ENCODE data around the gene MDGA2. TPM values are rescaled to one million over a fixed set of nuclear protein-coding genes. Genes with fewer than 3 reads are reported as not detected.

MDGA2 gene
- total and polyA plus RNA-seq, 2 of the 4 experiments (the other 2 are of a cell fraction), result 0.02 TPM; not detected in 1

- Histone ChIP-seq H2AK5ac (ENCODE audit: low read depth, low read length) (no peak overlapping the region), H3K18ac (ENCODE audit: low read depth, low read length) (no peak overlapping the region), H3K27ac (ENCODE audit: insufficient read depth, low read length) (no peak overlapping the region), H3K4me1 (ENCODE audit: control insufficient read depth, insufficient read depth, low read length) (no peaks in the 10 kb centered on the region), H3K27me3 (ENCODE audit: control insufficient read depth, insufficient read depth, low read length) (no peaks in the 10 kb centered on the region), H2AFZ (replicated peaks; ENCODE audit: low read length, poor library complexity) (no peak overlapping the region), H3K14ac (replicated peaks; ENCODE audit: low read depth, low read length) (no peak overlapping the region), H2BK20ac (ENCODE audit: low read depth, low read length) (no peak overlapping the region), H4K20me1 (ENCODE audit: insufficient read depth, low read length) (no peaks in the 10 kb centered on the region), H3K4me2 (ENCODE audit: low read depth, low read length) (no peak overlapping the region), H3K4me3 (ENCODE audit: insufficient read depth, low read depth, low read length) (no peak overlapping the region), H2BK15ac (ENCODE audit: low read depth, low read length) (no peak overlapping the region), H4K5ac (ENCODE audit: low read depth, low read length) (no peak overlapping the region), H3K9me1 (ENCODE audit: insufficient read depth, low read length) (no peaks in the 10 kb centered on the region), H2BK5ac (ENCODE audit: low read depth, low read length, poor library complexity, severe bottlenecking) (no peak overlapping the region), H4K91ac (ENCODE audit: insufficient read depth, low read depth, low read length) (no peak overlapping the region), H3K4ac (ENCODE audit: low read depth, low read length) (no peak overlapping the region), H2AK9ac (replicated peaks; ENCODE audit: low read depth, low read length, poor library complexity) (no peak overlapping the region), H4K8ac (ENCODE audit: low read depth in 2 of 2, low read length in 2 of 2) (no peak overlapping the region), H3K9me3 (ENCODE audit: control insufficient read depth, insufficient read depth, low read length) (peaks cover 7% of the 10 kb centered on the region), H3K56ac (ENCODE audit: extremely low read depth, insufficient read depth, low read length) (no peak overlapping the region), H3K23ac (ENCODE audit: low read depth, low read length) (no peak overlapping the region), H3K79me1 (ENCODE audit: low read depth in 1 of 2, low read length in 2 of 2) (no peaks in the 10 kb centered on the region), H3K36me3 (ENCODE audit: control insufficient read depth, insufficient read depth, low read length) (no peaks in the 10 kb centered on the region), H3K9ac (ENCODE audit: low read depth, low read length) (no peak overlapping the region), H2BK120ac (ENCODE audit: low read depth, low read length) (no peak overlapping the region)
- no CpG with 5 or more reads among the region's 2 CpGs for WGBS, 2 experiments (ENCODE audit: extremely low coverage in 2 of 2, insufficient read length in 1 of 2)
- intact Hi-C loops (cut with micrococcal nuclease) (no loop called here), dilution Hi-C loops (cut with HindIII; ENCODE audit: low sequenced_read_pairs, unreplicated experiment) (no loop called here), in situ Hi-C loops (cut with MboI; ENCODE audit: low sequenced_read_pairs) (no loop called here)
- no peak for ATAC-seq (ENCODE audit: low read depth)
- TF ChIP-seq FOS (IDR thresholded peaks at IDR 0.05; ENCODE audit: low read depth, low read length) (no peak), MAZ (IDR thresholded peaks at IDR 0.05; ENCODE audit: borderline replicate concordance, low read depth, low read length) (no peak), RCOR1 (IDR thresholded peaks at IDR 0.05; ENCODE audit: insufficient replicate concordance, low read length) (no peak), USF2 (IDR thresholded peaks at IDR 0.05; ENCODE audit: low read depth, low read length) (no peak), CHD1 (IDR thresholded peaks at IDR 0.05; ENCODE audit: low read depth, low read length) (no peak), MAFK (IDR thresholded peaks at IDR 0.05; ENCODE audit: low read depth, low read length) (no peak), CTCF (conservative IDR thresholded peaks at IDR 0.05; ENCODE audit: low read depth, low read length) (no peak), RAD21 (IDR thresholded peaks at IDR 0.05; ENCODE audit: low read length) (no peak), MXI1 (IDR thresholded peaks at IDR 0.05; ENCODE audit: borderline replicate concordance, low read depth, low read length) (no peak), POLR2A (IDR thresholded peaks at IDR 0.05; ENCODE audit: low read depth, low read length) (no peak), RFX5 (IDR thresholded peaks at IDR 0.05; ENCODE audit: low read depth, low read length) (no peak), BHLHE40 (IDR thresholded peaks at IDR 0.05; ENCODE audit: low read depth, low read length) (no peak), ELK1 (IDR thresholded peaks at IDR 0.05; ENCODE audit: borderline replicate concordance, low read depth, low read length) (no peak), SMC3 (IDR thresholded peaks at IDR 0.05; ENCODE audit: low read depth, low read length) (no peak), NFE2L2 (IDR thresholded peaks at IDR 0.05; ENCODE audit: low read depth, low read length) (no peak), CEBPB (IDR thresholded peaks at IDR 0.05; ENCODE audit: low read depth, low read length) (no peak)
- no TSS peak for BruUV-seq (replicated peaks)
- DNase-seq, result no peak
- POLR2A ChIA-PET (ENCODE audit: unreplicated experiment), result no interaction called here
- CTCF ChIA-PET, result no interaction called here
Observed at GRCh38 chr14:47322751-47323150, 352.7 kb downstream of the MDGA2 start.

Measured in IMR-90 (cell line).